CD8-positive, alpha-beta memory T cell (primary cell): ENCODE measurements around the gene GRN. TPM values are rescaled to one million over a fixed set of nuclear protein-coding genes. Genes with fewer than 3 reads are reported as not detected.
"Not testable (repeated sequence)": the region's sequence is repeated elsewhere in the genome, so short reads cannot be mapped to it uniquely, and the experiment has no call there.

Source experiments
- CTCF ChIA-PET: fragments of 350-600 bp; sonication (Branson Sonifier 250); formaldehyde crosslinking; loops from one replicate; lab custom pipeline; 2021; ENCODE audit warnings: antibody characterized with exemption; lab: Charles Lee
- POLR2A ChIA-PET: fragments of 350-600 bp; sonication (Branson Sonifier 250); formaldehyde crosslinking; loops from one replicate; lab custom pipeline; 2021; ENCODE audit warnings: antibody characterized with exemption; lab: Charles Lee
- DNase-seq, 5 donors: peaks; one replicate each; pipeline versions ENCODE4 v3.0.0 to v3.0.0-alpha.2; 2020 to 2022; ENCODE audit warnings: mixed read lengths in 1 of 5
- H3K27ac ChIP-seq: one replicate; pipeline ENCODE4 v1.7.0; 2013; ENCODE audit warnings: low read depth, mild to moderate bottlenecking, low read length, moderate library complexity
- H3K27me3 ChIP-seq: 2 replicates; pipeline ENCODE4 v1.7.0; 2013; ENCODE audit warnings: low read length, mild to moderate bottlenecking; ENCODE audit not compliant: insufficient read depth, poor library complexity, severe bottlenecking
- H3K36me3 ChIP-seq: 2 replicates; pipeline ENCODE4 v1.7.0; 2013; ENCODE audit warnings: mild to moderate bottlenecking, low read length, moderate library complexity; ENCODE audit not compliant: insufficient read depth
- H3K4me1 ChIP-seq: 2 replicates; pipeline ENCODE4 v1.7.0; 2013; ENCODE audit warnings: mild to moderate bottlenecking, low read length, moderate library complexity; ENCODE audit not compliant: insufficient read depth
- H3K4me3 ChIP-seq: 2 replicates; pipeline ENCODE4 v1.7.0; 2013; ENCODE audit warnings: mild to moderate bottlenecking, low read length
- H3K9me3 ChIP-seq: 2 replicates; pipeline ENCODE4 v1.7.0; 2013; ENCODE audit warnings: mild to moderate bottlenecking, low read length
- H3K27ac Mint-ChIP-seq, 8 donors: one replicate each; pipeline ENCODE4 v1.8.0; 2020 to 2021; ENCODE audit warnings: mixed read lengths in 8 of 8, mild to moderate bottlenecking in 6 of 8, inconsistent platforms in 3 of 8, moderate library complexity in 3 of 8
- H3K27me3 Mint-ChIP-seq, 2 donors: one replicate each; pipeline ENCODE4 v1.8.0; 2020 to 2021; ENCODE audit warnings: mixed read lengths in 2 of 2, mild to moderate bottlenecking in 1 of 2, moderate library complexity in 1 of 2
- H3K36me3 Mint-ChIP-seq, 3 donors: one replicate each; pipeline ENCODE4 v1.8.0; 2020 to 2021; ENCODE audit warnings: mixed read lengths in 3 of 3, inconsistent platforms in 1 of 3, mild to moderate bottlenecking in 1 of 3
- H3K4me1 Mint-ChIP-seq, 3 donors: one replicate each; pipeline ENCODE4 v1.8.0; 2020 to 2021; ENCODE audit warnings: mixed read lengths in 3 of 3, inconsistent platforms in 1 of 3, mild to moderate bottlenecking in 1 of 3
- H3K4me3 Mint-ChIP-seq, 7 donors: one replicate each; pipeline ENCODE4 v1.8.0; 2020 to 2021; ENCODE audit warnings: mixed read lengths in 7 of 7, mild to moderate bottlenecking in 6 of 7, moderate library complexity in 4 of 7, inconsistent platforms in 2 of 7
- H3K9me3 Mint-ChIP-seq, 5 donors: one replicate each; pipeline ENCODE4 v1.8.0; 2020 to 2022; ENCODE audit warnings: mixed read lengths in 5 of 5, mild to moderate bottlenecking in 3 of 5, moderate library complexity in 2 of 5, inconsistent platforms in 1 of 5
- polyA plus RNA-seq: library from polyadenylated mRNA; unstranded; fragments of 300-500 nt; fragmentation: Illumina TruSeq; gene quantifications from one replicate; pipeline ENCODE4 v1.2.3, GENCODE V29; 2021
- total RNA-seq, 2 experiments: library from RNA; stranded (reverse); gene quantifications; one replicate each; pipeline ENCODE4 v1.2.3, GENCODE V29; 2021

GRN gene
- total and polyA plus RNA-seq, 3 experiments from 2014 or later: 48.7 to 56.4 (median 50.3) TPM

DNA sequence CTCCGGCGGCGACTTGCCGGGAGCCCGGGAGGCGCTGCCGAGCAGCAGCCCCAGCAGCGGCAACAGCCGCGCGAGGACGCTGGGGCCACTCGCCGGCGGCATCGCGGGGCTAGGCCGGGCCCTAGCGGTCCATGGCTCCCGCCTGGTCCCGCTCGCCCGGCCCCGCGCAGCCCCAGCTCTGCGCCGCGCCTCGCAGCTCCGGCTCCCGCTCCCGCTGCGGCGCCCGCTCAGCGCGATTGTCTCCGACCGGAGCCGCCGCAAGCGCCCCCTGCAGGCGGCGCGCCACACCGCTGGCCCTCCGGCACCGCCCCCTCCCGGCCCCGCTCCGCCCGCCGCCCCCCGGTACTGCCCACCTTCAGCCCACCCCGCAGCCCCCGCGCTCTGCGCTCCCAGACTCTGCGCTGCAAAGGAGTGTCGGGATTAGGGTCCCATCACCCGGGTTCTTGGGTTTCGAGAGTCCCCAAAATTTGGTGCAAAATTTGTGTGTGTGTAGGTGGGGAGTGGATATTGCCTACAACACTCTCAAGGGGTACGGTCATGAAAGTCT lies 18.6 kb downstream of the GRN start, which contains the start of gene FAM171A2:
Gene FAM171A2, minus strand, starts transcription at position 241 of the 547 bp plus-strand sequence. Its CDS starts 139 bp downstream, at position 102.
- Mint-ChIP-seq H3K4me1 (peaks cover 0 to 7% (median 3%) of the 10 kb centered on the region in 3 donors), H3K9me3 (no peaks in the 10 kb centered on the region), H3K27me3 (peaks cover 26 to 45% of the 10 kb centered on the region in 2 donors), H3K36me3 (no peaks in the 10 kb centered on the region), H3K4me3 (peak within 1 kb of the TSS; percentile 20 to 88 (median 79)), H3K27ac (peak within 1 kb of the TSS in 2 of 8 donors; percentile 56 to 78)
- Histone ChIP-seq H3K27me3 (no peaks in the 10 kb centered on the region), H3K4me1 (no peaks in the 10 kb centered on the region), H3K9me3 (no peaks in the 10 kb centered on the region), H3K27ac (peak within 1 kb of the TSS; percentile 43), H3K36me3 (no peaks in the 10 kb centered on the region), H3K4me3 (peak within 1 kb of the TSS; percentile 53)
- ChIA-PET POLR2A (interaction anchor here (0.5 to 1.7 kb wide), 2 partner anchors 10 to 68 kb away, joined by 3 to 15 read pairs; no protein-coding TSS in a partner anchor), CTCF (interaction anchor here (0.6 to 5.6 kb wide), 12 partner anchors 9 to 1045 kb away, joined by 3 to 31 read pairs (median 4); partner anchors contain the start of genes GRN and ITGA2B)
- DNase-seq: peak; percentile 61 to 76 (median 64)

DNA sequence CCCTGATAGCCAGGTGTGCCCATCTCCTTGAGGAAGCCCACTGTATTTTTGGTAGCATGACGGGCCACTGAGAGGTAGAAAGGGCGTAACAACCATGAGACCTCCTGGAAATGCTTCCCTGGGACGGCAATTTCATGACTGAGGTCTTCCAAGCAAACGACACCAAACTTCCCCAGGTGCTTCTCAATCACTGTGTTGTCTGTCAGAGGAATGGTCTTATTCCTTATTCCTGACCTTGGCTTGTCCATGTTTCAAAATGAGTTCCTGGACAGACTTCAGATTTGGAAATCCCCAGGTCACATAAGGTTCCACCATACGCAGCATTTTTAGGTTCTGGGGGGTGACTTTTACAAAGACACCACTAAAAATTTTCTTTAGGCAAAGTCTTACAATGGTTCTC lies 19.9 kb downstream of the GRN start:
- H3K27ac ChIP-seq, H3K27me3 ChIP-seq, H3K4me3 ChIP-seq, H3K9me3 Mint-ChIP-seq, H3K36me3 Mint-ChIP-seq, POLR2A ChIA-PET, H3K9me3 ChIP-seq, DNase-seq, H3K27ac Mint-ChIP-seq, H3K4me1 ChIP-seq, H3K36me3 ChIP-seq: not testable (repeated sequence)
- Mint-ChIP-seq H3K4me1 (peaks cover 7 to 10% (median 8%) of the 10 kb centered on the region in 3 donors), H3K4me3 (peak overlapping the region in 4 of 7 donors; percentile 33 to 79 (median 56)), H3K27me3 (peaks cover 32 to 54% of the 10 kb centered on the region in 2 donors)
- CTCF ChIA-PET: interaction anchor here (0.7 to 1.1 kb wide), 2 partner anchors 34 to 229 kb away, joined by 3 read pairs; no protein-coding TSS in a partner anchor

DNA sequence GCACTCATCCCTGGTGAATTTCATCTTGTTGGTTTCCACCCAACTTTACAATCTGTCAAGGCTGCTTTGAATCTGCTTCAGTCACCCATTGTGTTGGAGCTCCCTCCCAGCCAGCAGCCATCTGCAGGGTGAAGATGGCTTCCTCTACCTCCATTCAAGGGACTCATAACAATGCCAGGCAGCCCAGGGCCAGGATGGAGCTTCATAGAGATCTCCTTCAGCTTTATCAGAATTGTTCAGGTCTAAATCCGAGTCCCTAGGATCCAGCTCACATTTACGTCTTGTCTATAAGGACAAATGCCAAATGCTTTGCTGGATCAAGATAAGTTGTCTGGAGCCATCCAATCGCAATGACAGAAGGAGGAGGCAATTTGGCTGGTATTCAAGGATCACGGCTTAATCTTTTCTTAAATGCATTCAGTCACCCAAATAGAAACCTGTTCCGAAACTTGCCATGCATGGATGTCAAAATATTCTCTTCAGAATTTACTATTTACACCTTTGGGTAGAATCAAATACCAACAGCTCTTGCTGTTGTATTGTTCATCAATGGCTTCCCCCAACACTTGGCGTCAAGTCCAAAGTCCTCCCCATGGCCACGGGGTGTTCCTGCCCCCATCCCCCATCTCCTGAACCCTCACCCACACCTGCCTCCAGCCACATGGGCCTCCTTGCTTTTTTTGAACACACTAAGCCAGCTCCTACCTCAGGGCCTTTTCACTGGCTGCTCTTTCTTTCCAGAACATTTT lies 22.3 kb downstream of the GRN start:
- Mint-ChIP-seq H3K9me3 (no peaks in the 10 kb centered on the region), H3K27me3 (peaks cover 23 to 52% of the 10 kb centered on the region in 2 donors), H3K4me1 (peaks cover 7 to 10% (median 8%) of the 10 kb centered on the region in 3 donors), H3K36me3 (no peaks in the 10 kb centered on the region), H3K4me3 (peak overlapping the region in 1 of 7 donors; percentile 52), H3K27ac (no peak overlapping the region)
- Histone ChIP-seq H3K27me3 (no peaks in the 10 kb centered on the region), H3K4me3 (no peak overlapping the region), H3K36me3 (no peaks in the 10 kb centered on the region), H3K9me3 (no peaks in the 10 kb centered on the region), H3K27ac (no peak overlapping the region), H3K4me1 (no peaks in the 10 kb centered on the region)
- CTCF ChIA-PET: interaction anchor here (1.8 kb wide), 1 partner anchor 22 kb away, joined by 6 read pairs; the partner anchor contains the start of gene GRN
- DNase-seq: no peak
- POLR2A ChIA-PET: no interaction called here

DNA sequence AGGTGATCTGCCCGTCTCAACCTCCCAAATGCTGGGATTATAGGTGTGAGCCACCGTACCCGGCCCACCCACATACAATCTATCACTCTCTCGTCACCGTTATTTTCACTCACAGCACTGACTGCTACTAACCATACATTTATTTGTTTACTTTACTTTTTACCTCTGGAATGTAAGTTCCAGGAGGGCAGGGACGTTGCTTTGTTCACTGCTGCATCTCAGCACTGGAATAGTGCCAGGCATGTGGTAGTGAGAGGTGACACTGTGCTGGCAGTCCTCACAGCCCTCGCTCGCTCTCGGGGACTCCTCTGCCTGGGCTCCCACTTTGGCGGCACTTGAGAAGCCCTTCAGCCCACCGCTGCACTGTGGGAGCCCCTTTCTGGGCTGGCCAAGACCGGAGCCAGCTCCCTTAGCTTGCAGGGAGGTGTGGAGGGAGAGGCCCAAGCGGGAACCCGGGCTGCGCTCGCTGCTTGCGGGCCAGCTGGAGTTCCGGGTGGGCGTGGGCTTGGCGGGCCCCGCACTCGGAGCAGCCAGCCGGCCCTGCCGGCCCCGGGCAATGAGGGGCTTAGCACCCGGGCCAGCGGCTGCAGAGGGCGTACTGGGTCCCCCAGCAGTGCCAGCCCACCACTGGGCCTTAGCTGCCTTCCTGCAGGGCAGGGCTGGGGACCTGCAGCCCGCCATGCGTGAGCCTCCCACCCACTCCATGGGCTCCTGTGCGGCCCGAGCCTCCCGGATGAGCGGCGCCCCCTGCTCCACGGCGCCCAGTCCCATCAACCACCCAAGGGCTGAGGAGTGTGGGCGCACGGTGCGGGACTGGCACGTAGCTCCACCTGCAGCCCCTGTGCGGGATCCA lies 23.5 kb downstream of the GRN start:
- H3K27me3 ChIP-seq, H3K9me3 ChIP-seq, H3K36me3 Mint-ChIP-seq, H3K4me3 ChIP-seq, H3K4me3 Mint-ChIP-seq, H3K27ac Mint-ChIP-seq, H3K9me3 Mint-ChIP-seq, POLR2A ChIA-PET, DNase-seq, H3K4me1 ChIP-seq, H3K27ac ChIP-seq, H3K36me3 ChIP-seq: not testable (repeated sequence)
- CTCF ChIA-PET: interaction anchor here (1.0 kb wide), 2 partner anchors 23 to 767 kb away, joined by 3 to 4 read pairs; partner anchors contain the start of genes ACBD4 and GRN
- Mint-ChIP-seq H3K27me3 (peaks cover 24 to 56% of the 10 kb centered on the region in 2 donors), H3K4me1 (peaks cover 7 to 10% (median 8%) of the 10 kb centered on the region in 3 donors)

DNA sequence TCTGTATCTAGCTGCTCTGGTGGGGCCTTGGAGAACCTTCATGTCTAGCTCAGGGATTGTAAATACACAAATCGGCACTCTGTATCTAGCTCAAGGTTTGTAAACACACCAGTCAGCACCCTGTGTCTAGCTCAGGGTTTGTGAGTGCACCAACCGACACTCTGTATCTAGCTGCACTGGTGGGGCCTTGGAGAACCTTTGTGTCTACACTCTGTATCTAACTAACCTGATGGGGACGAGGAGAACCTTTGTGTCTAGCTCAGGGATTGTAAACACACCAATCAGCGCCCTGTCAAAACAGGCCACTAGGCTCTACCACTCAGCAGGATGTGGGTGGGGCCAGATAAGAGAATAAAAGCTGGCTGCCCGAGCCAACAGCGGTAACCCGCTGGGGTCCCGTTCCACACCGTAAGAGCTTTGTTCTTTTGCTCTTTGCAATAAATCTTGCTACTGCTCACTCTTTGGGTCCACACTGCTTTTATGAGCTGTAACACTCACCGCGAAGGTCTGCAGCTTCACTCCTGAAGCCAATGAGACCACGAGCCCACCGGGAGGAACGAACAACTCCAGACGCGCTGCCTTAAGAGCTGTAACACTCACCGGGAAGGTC lies 24.4 kb downstream of the GRN start:
- H3K4me1 Mint-ChIP-seq, H3K36me3 ChIP-seq, H3K27ac ChIP-seq, H3K27ac Mint-ChIP-seq, H3K4me3 ChIP-seq, H3K36me3 Mint-ChIP-seq, H3K27me3 ChIP-seq, DNase-seq, H3K9me3 ChIP-seq, H3K9me3 Mint-ChIP-seq, POLR2A ChIA-PET, H3K4me1 ChIP-seq: not testable (repeated sequence)
- Mint-ChIP-seq H3K4me3 (peak overlapping the region in 6 of 7 donors; percentile 45 to 80 (median 69)), H3K27me3 (peaks cover 18 to 57% of the 10 kb centered on the region in 2 donors)
- CTCF ChIA-PET: interaction anchor here (0.9 to 1.3 kb wide), 4 partner anchors 24 to 766 kb away, joined by 3 to 4 read pairs (median 3); partner anchors contain the start of genes ACBD4 and GRN

DNA sequence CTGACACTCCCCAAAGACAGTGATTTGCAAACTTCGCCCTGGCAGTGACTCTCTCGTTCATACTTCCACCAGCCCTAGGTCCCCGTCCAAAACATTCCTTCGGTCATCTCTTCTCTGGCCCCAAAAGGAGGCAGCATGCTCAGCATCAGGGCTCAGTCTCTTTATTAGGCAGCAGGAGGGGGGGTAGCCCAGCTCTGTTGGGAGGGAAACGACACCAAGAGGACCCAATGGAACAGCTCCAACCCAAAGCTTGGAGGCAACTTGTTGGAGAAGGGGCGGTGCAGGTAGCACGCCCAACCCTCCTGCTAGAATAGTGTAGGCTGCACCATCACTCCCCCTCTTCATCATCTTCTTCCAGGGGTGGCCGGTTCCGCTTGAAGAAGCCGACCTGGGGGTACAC lies 26.9 kb downstream of the GRN start:
- Histone ChIP-seq H3K4me1 (no peaks in the 10 kb centered on the region), H3K27ac (no peak overlapping the region), H3K36me3 (no peaks in the 10 kb centered on the region), H3K9me3 (no peaks in the 10 kb centered on the region), H3K4me3 (no peak overlapping the region), H3K27me3 (no peaks in the 10 kb centered on the region)
- H3K4me3 Mint-ChIP-seq: no peak overlapping the region
- CTCF ChIA-PET: interaction anchor here (0.5 to 2.0 kb wide), 3 partner anchors 10 to 27 kb away, joined by 3 to 6 read pairs (median 4); partner anchors contain the start of gene GRN
- no peak overlapping the region for H3K27ac Mint-ChIP-seq
- DNase-seq: no peak
- peaks cover 6 to 12% (median 7%) of the 10 kb centered on the region in 3 donors for H3K4me1 Mint-ChIP-seq
- H3K27me3 Mint-ChIP-seq: peaks cover 12 to 46% of the 10 kb centered on the region in 2 donors
- no peaks in the 10 kb centered on the region for H3K36me3 Mint-ChIP-seq
- H3K9me3 Mint-ChIP-seq: no peaks in the 10 kb centered on the region
- POLR2A ChIA-PET: no interaction called here
